ENCODE measurements around the gene CABYR. TPM values are rescaled to one million over a fixed set of nuclear protein-coding genes. Genes with fewer than 3 reads are reported as not detected.

Gene CABYR
- total RNA-seq, 1 donor from 2014 or later, result 7.0 TPM

DNA sequence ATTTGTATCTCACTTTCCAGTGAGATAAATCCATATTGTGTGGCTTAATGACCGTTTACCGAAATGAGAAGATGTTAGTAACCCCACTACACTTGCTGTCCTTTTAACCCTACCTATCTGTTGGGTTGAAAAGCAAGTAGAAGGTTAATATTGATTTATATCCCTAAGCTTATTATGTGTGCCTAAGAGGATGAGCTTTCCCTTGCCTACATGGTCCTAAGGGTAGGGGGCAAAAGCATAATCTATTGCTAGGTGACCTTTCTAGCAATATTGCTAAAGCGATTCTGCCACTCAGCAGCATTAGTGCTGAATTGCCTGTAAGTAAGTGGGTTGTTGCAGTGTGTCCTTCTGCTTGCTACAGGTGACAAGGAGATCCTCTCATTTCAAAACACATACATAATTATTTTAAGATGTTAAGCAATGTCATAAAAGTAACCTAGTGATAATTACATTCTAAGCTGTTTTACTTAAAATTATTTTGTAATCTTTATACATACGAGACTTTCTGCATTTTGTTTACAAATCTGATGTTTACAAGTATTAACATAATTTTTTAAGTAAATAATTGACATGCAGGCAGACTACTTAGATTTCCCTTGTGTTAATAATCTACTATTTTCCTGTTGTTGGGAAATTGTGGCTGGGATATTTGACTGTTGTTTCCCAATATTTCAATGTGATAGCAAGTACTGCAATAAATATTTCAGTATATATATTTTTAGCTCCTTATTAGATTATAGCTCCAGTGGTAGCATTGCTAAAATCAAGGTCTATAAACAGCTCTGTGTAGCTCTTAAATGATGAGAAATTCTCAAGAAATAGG is 49.1 kb upstream of the CABYR start:
- H3K4me2 ChIP-seq (ENCODE audit: low read length), result no peak overlapping the region
- Mint-ChIP-seq H3K36me3 (ENCODE audit: low read depth, unreplicated experiment) (no peaks in the 10 kb centered on the region), H3K4me1 (ENCODE audit: low read depth, unreplicated experiment) (peaks cover 2% of the 10 kb centered on the region), H3K9me3 (ENCODE audit: unreplicated experiment) (no peaks in the 10 kb centered on the region), H3K27ac (ENCODE audit: unreplicated experiment) (no peak overlapping the region), H3K4me3 (ENCODE audit: unreplicated experiment) (no peak overlapping the region), H3K27me3 (ENCODE audit: low read depth, unreplicated experiment) (no peaks in the 10 kb centered on the region)
- no peak overlapping the region for H3K9ac ChIP-seq (ENCODE audit: low read length)
- no peaks in the 10 kb centered on the region for H3K4me1 ChIP-seq (ENCODE audit: insufficient read depth, low read length)
- TF ChIP-seq, protein P1, sequence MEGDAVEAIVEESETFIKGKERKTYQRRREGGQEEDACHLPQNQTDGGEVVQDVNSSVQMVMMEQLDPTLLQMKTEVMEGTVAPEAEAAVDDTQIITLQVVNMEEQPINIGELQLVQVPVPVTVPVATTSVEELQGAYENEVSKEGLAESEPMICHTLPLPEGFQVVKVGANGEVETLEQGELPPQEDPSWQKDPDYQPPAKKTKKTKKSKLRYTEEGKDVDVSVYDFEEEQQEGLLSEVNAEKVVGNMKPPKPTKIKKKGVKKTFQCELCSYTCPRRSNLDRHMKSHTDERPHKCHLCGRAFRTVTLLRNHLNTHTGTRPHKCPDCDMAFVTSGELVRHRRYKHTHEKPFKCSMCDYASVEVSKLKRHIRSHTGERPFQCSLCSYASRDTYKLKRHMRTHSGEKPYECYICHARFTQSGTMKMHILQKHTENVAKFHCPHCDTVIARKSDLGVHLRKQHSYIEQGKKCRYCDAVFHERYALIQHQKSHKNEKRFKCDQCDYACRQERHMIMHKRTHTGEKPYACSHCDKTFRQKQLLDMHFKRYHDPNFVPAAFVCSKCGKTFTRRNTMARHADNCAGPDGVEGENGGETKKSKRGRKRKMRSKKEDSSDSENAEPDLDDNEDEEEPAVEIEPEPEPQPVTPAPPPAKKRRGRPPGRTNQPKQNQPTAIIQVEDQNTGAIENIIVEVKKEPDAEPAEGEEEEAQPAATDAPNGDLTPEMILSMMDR (IDR thresholded peaks at IDR 0.05; ENCODE audit: insufficient read depth, low read depth, low read length), result no peak
- TF ChIP-seq EZH2 (IDR thresholded peaks at IDR 0.05; ENCODE audit: insufficient read depth, low read length), result no peak
- H3K79me2 ChIP-seq (ENCODE audit: insufficient read depth, low read length), result no peaks in the 10 kb centered on the region
- H4K20me1 ChIP-seq (ENCODE audit: insufficient read depth, low read length), result no peaks in the 10 kb centered on the region
- no peak overlapping the region for H3K4me3 ChIP-seq (ENCODE audit: insufficient read depth, low read depth, low read length)
- no peaks in the 10 kb centered on the region for H3K9me3 ChIP-seq (ENCODE audit: insufficient read depth, low read depth, low read length)
- no peak overlapping the region for H2AFZ ChIP-seq (ENCODE audit: low read depth, low read length)
- DNase-seq (ENCODE audit: low read depth) (no peak), FAIRE-seq (no peak)
- no peaks in the 10 kb centered on the region for H3K27me3 ChIP-seq (ENCODE audit: insufficient read depth, low read length)
- H3K36me3 ChIP-seq (ENCODE audit: insufficient read depth, low read length), result no peaks in the 10 kb centered on the region
- no peak overlapping the region for H3K27ac ChIP-seq (ENCODE audit: low read depth, low read length)

DNA sequence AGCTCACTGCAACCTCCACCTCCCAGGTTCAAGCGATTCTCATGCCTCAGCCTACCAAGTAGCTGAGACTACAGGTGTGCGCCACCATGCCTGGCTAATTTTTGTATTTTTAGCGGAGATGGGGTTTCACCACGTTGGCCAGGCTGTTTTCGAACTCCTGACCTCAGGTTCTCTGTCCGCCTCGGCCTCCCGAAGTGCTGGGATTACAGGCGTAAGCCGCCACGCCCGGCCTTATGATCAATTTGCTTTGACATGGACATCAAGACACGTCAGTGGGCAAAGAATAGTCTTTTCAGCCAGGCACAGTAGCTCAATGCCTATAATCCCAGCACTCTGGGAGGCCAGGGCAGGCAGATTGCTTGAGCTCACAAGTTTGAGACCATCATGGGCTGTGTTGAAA is 48.0 kb upstream of the CABYR start:
- Histone ChIP-seq H3K27ac (ENCODE audit: low read depth, low read length) (no peak overlapping the region), H3K27me3 (ENCODE audit: insufficient read depth, low read length) (no peaks in the 10 kb centered on the region), H3K4me2 (ENCODE audit: low read length) (no peak overlapping the region), H3K79me2 (ENCODE audit: insufficient read depth, low read length) (no peaks in the 10 kb centered on the region), H3K4me3 (ENCODE audit: insufficient read depth, low read depth, low read length) (no peak overlapping the region), H3K9me3 (ENCODE audit: insufficient read depth, low read depth, low read length) (no peaks in the 10 kb centered on the region), H3K9ac (ENCODE audit: low read length) (no peak overlapping the region), H3K4me1 (ENCODE audit: insufficient read depth, low read length) (no peaks in the 10 kb centered on the region), H2AFZ (ENCODE audit: low read depth, low read length) (no peak overlapping the region), H4K20me1 (ENCODE audit: insufficient read depth, low read length) (no peaks in the 10 kb centered on the region), H3K36me3 (ENCODE audit: insufficient read depth, low read length) (no peaks in the 10 kb centered on the region)
- Mint-ChIP-seq H3K9me3 (ENCODE audit: unreplicated experiment) (no peaks in the 10 kb centered on the region), H3K27ac (ENCODE audit: unreplicated experiment) (no peak overlapping the region), H3K4me1 (ENCODE audit: low read depth, unreplicated experiment) (peaks cover 2% of the 10 kb centered on the region), H3K4me3 (ENCODE audit: unreplicated experiment) (no peak overlapping the region), H3K36me3 (ENCODE audit: low read depth, unreplicated experiment) (peaks cover 4% of the 10 kb centered on the region), H3K27me3 (ENCODE audit: low read depth, unreplicated experiment) (no peaks in the 10 kb centered on the region)
- TF ChIP-seq EZH2 (IDR thresholded peaks at IDR 0.05; ENCODE audit: insufficient read depth, low read length), result no peak
- TF ChIP-seq, protein P1 (IDR thresholded peaks at IDR 0.05; ENCODE audit: insufficient read depth, low read depth, low read length), result no peak
- FAIRE-seq (no peak), DNase-seq (ENCODE audit: low read depth) (no peak)

DNA sequence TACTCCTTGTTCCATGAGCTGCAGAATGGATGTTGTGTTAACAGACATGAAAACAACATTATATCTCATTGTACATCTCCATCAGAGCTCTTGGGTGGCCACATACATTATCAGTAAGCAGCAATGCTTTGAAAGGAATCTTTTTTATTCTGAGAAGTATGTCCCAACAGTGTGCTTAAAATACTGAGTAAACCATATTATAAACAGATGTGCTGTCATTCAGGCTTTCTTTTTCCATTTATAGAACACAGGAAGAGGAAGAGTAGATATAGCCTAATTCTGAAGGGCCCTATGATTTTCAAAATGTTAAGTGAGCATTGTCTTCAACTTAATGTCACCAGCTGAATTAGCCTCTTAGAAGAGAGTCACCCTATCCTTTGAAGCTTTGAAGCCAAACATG is 44.3 kb upstream of the CABYR start:
- no peaks in the 10 kb centered on the region for H3K9me3 Mint-ChIP-seq (ENCODE audit: unreplicated experiment)
- H3K36me3 ChIP-seq (ENCODE audit: insufficient read depth, low read length), result no peaks in the 10 kb centered on the region
- no peak overlapping the region for H3K27ac Mint-ChIP-seq (ENCODE audit: unreplicated experiment)
- no peaks in the 10 kb centered on the region for H4K20me1 ChIP-seq (ENCODE audit: insufficient read depth, low read length)
- no peak overlapping the region for H3K4me3 ChIP-seq (ENCODE audit: insufficient read depth, low read depth, low read length)
- DNase-seq (ENCODE audit: low read depth), result no peak
- no peak for FAIRE-seq
- H3K27ac ChIP-seq (ENCODE audit: low read depth, low read length), result no peak overlapping the region
- no peak overlapping the region for H3K9ac ChIP-seq (ENCODE audit: low read length)
- H3K27me3 ChIP-seq (ENCODE audit: insufficient read depth, low read length), result no peaks in the 10 kb centered on the region
- H3K4me3 Mint-ChIP-seq (ENCODE audit: unreplicated experiment), result no peak overlapping the region
- TF ChIP-seq, protein P1 (IDR thresholded peaks at IDR 0.05; ENCODE audit: insufficient read depth, low read depth, low read length), result no peak
- no peak for TF ChIP-seq EZH2 (IDR thresholded peaks at IDR 0.05; ENCODE audit: insufficient read depth, low read length)
- peaks cover 9% of the 10 kb centered on the region for H3K36me3 Mint-ChIP-seq (ENCODE audit: low read depth, unreplicated experiment)
- no peaks in the 10 kb centered on the region for H3K79me2 ChIP-seq (ENCODE audit: insufficient read depth, low read length)
- no peak overlapping the region for H3K4me2 ChIP-seq (ENCODE audit: low read length)
- no peaks in the 10 kb centered on the region for H3K4me1 ChIP-seq (ENCODE audit: insufficient read depth, low read length)
- peaks cover 4% of the 10 kb centered on the region for H3K9me3 ChIP-seq (ENCODE audit: insufficient read depth, low read depth, low read length)
- H2AFZ ChIP-seq (ENCODE audit: low read depth, low read length), result no peak overlapping the region
- H3K4me1 Mint-ChIP-seq (ENCODE audit: low read depth, unreplicated experiment), result no peaks in the 10 kb centered on the region
- no peaks in the 10 kb centered on the region for H3K27me3 Mint-ChIP-seq (ENCODE audit: low read depth, unreplicated experiment)

All from astrocyte (in vitro differentiated cells and primary cell).